Fibroblast of the aortic adventitia (primary cell): Measurements from ENCODE around the gene ATP5F1D. TPM values are rescaled to one million over a fixed set of nuclear protein-coding genes. Genes with fewer than 3 reads are reported as not detected.

Experiments
- DNase-seq: peaks from one replicate; pipeline ENCODE4 v3.0.0-alpha.2; 2010; ENCODE audit warnings: low read depth
- H3K4me3 ChIP-seq: 2 replicates; pipeline ENCODE4 v1.5.1; 2011; ENCODE audit warnings: low read depth, mild to moderate bottlenecking, control low read depth, low read length, moderate library complexity
- total RNA-seq: library from RNA; depleted of rRNA; stranded (reverse); fragments of >200 nt; gene quantifications from 2 replicates; pipeline ENCODE4 v1.2.3, GENCODE V29; 2012; ENCODE audit warnings: low replicate concordance
- TF ChIP-seq, protein P1 (sequence below): IDR thresholded peaks from 2 replicates; pipeline ENCODE4 v1.5.1; 2011; ENCODE audit warnings: mild to moderate bottlenecking, low read length, control low read depth, inconsistent platforms; ENCODE audit not compliant: insufficient read depth

The ATP5F1D gene
- total RNA-seq, 1 donor = 15.7 TPM

DNA sequence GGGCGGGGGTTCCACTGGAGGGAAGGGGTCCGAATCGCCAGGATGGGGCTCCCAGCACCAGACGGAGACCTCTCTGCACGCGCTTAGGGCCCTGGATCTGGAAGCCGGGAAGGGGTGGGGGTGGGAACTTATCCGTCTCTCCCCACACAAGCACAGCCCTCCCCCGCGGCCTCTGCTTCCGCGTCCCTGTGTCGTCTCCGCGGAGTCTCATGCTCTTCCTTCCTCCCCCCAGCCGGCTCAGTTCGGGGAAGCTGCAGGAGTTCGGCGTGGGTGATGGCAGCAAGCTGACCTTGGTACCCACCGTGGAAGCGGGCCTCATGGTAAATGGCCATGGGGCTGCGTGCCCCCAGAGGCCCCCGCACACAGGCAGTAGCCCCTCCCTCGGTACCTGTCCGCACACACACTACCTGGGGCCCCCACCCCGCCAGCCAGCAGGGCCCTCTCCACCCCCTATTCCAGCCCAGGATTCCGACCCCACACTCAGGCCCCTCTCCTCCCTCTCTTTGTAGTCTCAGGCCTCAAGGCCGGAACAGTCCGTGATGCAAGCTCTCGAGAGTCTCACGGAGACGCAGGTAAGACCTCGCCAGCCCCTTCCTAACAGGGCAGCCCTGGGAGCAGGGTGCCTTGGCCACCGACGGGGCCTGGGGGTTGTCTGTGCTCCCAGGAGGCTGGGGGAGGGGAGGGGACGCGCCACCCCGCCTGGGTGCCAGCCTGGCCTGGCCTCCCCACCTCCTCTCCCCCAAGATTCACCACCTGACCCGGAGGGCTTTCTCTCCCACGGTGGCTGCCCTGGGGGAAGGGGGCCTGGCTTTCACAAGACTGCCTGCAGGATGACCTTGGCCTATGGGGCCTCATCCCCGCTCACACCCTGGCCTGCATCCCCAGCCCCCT lies 10.0 kb downstream of the ATP5F1D start:
- H3K4me3 ChIP-seq = peak overlapping the region; percentile 86
- DNase-seq = peak; percentile 63
- TF ChIP-seq, protein P1, sequence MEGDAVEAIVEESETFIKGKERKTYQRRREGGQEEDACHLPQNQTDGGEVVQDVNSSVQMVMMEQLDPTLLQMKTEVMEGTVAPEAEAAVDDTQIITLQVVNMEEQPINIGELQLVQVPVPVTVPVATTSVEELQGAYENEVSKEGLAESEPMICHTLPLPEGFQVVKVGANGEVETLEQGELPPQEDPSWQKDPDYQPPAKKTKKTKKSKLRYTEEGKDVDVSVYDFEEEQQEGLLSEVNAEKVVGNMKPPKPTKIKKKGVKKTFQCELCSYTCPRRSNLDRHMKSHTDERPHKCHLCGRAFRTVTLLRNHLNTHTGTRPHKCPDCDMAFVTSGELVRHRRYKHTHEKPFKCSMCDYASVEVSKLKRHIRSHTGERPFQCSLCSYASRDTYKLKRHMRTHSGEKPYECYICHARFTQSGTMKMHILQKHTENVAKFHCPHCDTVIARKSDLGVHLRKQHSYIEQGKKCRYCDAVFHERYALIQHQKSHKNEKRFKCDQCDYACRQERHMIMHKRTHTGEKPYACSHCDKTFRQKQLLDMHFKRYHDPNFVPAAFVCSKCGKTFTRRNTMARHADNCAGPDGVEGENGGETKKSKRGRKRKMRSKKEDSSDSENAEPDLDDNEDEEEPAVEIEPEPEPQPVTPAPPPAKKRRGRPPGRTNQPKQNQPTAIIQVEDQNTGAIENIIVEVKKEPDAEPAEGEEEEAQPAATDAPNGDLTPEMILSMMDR = no peak

DNA sequence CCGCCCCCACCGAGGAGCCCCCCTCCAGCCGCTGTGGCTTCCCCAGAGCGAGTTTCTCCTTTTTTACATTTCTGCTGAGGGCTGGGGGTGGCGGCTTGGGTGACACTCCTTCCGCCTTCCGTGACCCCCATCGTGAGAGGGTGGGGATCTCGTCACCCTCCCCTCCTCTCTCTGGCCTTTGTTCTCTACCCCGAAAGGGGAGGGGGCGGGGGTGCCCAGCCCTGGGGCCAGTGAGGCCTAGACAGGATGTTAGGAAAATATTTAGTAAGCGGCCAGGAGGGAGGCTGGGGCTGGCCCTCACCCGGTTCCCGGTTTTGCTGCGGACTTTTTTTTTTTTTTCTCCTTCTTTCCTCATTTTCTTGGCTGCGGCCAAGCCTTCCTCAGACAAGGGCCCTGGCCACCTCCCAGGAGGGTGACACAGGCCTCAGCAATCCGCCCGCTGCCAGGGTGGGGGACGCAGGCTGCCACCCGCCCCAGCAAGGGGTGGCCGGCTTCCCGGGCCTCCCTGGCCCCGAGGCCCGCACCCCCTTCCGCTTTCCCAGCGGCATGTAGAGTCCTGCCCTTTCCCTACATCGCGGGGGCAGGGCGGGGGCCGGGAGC lies 10.8 kb downstream of the ATP5F1D start:
- TF ChIP-seq, protein P1 = no peak
- H3K4me3 ChIP-seq = peak overlapping the region; percentile 86
- peak; percentile 99 for DNase-seq

DNA sequence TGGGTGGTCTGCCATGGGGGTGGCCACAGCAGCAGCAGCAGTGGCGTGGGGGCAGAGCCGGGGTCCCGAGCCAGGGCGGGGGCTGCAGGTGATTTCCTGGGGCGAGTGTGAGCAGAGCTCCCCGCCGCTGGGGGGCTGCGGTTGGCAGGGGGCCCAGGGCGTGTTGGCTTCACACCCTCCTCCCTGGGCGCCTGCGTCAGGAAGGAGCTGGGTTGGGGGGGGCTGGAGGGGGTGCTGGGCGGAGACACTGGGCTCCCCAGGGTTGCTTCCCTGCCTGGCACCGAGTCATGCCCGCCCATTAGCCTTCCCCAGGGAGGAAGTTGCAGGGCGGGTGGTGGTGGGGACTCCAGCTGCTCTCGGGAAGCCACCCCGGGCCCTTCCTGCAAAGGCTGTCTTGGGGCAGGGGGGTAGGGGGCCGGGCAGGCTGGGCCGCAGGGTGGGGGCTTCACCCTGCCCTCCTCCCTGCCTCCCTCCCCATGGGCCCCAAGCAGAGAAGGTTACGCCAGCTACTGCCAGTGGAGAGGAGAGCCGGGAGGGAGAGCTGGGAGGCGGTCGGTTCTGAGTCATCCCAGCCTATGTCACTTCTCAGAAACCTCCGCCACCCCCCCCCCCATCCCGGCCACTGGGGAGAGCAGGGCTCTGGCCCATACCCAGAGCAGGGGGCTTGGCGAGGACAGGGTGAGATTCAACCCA lies 11.4 kb downstream of the ATP5F1D start:
- H3K4me3 ChIP-seq = peak overlapping the region; percentile 86
- TF ChIP-seq, protein P1 = peak; percentile 40
- DNase-seq = peak; percentile 97

DNA sequence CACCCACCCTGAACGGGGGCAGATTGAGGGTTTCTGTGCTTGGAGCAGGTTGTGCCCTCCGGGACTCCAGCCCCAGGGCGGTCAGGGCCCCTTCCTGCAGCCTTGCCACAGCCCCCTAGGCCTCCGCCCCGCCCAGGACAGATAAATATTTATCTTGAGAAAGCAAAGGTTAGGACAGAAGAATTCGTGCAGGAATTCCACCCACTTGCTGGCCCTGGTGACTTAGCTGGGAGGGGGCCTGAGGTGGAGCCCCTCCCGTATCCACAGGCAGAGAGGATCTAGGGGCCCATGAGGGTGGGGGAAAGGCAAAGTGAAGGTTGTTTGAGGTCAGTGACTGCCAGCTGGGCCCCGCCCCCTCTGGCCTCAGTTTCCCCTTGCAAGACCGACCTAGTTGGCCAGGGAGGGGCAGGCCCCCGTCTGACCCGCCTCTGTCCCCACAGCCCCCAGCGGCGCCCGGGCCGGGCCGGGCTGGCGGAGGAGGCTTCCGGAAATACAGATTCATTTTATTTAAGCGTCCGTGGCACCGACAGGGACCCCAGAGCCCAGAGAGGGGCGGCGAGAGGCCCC lies 12.0 kb downstream of the ATP5F1D start:
- DNase-seq = no peak
- H3K4me3 ChIP-seq = peak overlapping the region; percentile 64
- TF ChIP-seq, protein P1 = no peak

DNA sequence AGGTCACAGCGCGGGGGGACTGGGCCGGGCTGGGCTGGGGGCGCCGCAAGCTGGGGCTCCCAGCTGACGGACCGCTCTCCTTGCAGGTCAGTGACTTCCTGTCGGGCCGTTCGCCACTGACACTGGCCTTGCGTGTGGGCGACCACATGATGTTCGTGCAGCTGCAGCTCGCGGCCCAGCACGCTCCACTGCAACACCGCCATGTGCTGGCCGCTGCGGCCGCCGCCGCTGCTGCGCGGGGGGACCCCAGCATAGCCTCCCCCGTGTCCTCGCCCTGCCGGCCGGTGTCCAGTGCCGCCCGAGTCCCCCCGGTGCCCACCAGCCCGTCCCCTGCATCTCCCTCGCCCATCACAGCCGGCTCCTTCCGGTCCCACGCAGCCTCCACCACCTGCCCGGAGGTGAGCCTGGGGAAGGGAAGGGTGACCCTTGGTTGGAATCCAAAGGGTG lies 12.6 kb downstream of the ATP5F1D start:
- H3K4me3 ChIP-seq = no peak overlapping the region
- TF ChIP-seq, protein P1 = no peak
- DNase-seq = no peak

DNA sequence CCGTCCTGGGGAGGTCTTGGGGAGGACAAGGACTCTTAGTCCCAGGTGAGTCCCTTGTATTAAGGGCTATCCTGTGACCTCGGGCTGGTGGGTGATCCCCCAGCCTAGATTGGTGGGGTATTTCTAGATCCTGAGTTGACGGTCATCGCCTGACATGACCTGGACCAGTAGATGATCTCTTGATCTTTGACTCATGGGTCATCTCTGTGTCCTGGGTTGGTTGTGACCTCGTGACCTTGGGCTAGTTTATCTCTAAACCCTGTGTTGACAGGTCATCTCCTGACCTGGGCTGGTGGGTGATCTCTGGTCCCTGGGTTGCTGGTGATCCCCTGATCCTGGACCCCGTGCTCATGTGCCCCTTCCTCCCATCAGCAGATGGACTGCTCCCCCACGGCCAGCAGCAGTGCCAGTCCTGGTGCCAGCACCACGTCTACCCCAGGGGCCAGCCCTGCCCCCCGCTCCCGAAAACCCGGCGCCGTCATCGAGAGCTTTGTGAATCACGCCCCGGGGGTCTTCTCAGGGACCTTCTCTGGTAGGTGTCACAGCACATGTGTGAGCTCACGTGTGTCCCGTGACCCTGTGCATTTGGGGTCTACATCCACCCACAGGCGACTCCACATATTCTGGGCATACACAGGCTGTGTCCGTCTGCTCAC lies 13.1 kb downstream of the ATP5F1D start:
- TF ChIP-seq, protein P1 = no peak
- H3K4me3 ChIP-seq = no peak overlapping the region
- no peak for DNase-seq
